Stomach (tissue), 4 donors: ENCODE measurements around the gene TP53I13.

Source experiments
- EP300 ChIP-seq: sonication (generic); formaldehyde crosslinking; IDR thresholded peaks from one replicate; pipeline ENCODE4 v1.6.1; 2017; ENCODE audit warnings: antibody characterized with exemption
- POLR2A ChIP-seq, 4 donors: fragments of 450-650 bp; IDR thresholded peaks; one replicate each; pipeline ENCODE4 v1.6.1; 2016; ENCODE audit warnings: antibody characterized with exemption in 4 of 4, control low read depth in 2 of 4, mild to moderate bottlenecking in 1 of 4, moderate library complexity in 1 of 4
- POLR2AphosphoS5 ChIP-seq, 3 donors: sonication (generic); formaldehyde crosslinking; IDR thresholded peaks; one replicate each; pipeline ENCODE4 v1.6.1; 2016; ENCODE audit warnings: antibody characterized with exemption in 3 of 3
- TF ChIP-seq, protein P1 (sequence below), 7 experiments: fragments of 450-650 bp in 4 of 7; fragments of 200-600 bp in 3 of 7; sonication (generic) in 3 of 7; IDR thresholded peaks; one replicate each; pipeline ENCODE4 v1.5.1; 2016 to 2019; ENCODE audit warnings: antibody characterized with exemption in 7 of 7, control low read depth in 2 of 7, mild to moderate bottlenecking in 1 of 7

DNA sequence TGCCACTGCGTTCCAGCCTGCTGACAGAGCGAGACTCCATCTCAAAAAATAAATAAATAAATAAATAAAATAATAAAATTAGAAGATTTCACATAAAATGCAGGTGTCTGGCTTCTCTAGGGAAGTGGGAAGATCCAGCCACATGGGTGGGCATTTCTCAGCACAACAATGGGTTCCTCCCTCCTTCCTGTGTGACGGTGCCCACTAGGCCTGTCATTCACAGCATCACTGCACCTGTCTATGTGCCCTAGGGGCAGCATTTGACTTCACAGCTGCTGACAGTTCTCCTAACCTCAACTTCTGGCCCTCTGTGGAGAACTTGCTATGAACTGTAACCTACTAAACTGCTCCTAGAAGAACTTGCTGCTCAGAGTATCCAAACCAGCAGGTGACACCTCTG is 4.7 kb upstream of the TP53I13 start:
- TF ChIP-seq, protein P1, sequence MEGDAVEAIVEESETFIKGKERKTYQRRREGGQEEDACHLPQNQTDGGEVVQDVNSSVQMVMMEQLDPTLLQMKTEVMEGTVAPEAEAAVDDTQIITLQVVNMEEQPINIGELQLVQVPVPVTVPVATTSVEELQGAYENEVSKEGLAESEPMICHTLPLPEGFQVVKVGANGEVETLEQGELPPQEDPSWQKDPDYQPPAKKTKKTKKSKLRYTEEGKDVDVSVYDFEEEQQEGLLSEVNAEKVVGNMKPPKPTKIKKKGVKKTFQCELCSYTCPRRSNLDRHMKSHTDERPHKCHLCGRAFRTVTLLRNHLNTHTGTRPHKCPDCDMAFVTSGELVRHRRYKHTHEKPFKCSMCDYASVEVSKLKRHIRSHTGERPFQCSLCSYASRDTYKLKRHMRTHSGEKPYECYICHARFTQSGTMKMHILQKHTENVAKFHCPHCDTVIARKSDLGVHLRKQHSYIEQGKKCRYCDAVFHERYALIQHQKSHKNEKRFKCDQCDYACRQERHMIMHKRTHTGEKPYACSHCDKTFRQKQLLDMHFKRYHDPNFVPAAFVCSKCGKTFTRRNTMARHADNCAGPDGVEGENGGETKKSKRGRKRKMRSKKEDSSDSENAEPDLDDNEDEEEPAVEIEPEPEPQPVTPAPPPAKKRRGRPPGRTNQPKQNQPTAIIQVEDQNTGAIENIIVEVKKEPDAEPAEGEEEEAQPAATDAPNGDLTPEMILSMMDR (IDR thresholded peaks at IDR 0.05), result no peak
- TF ChIP-seq POLR2AphosphoS5 (IDR thresholded peaks at IDR 0.05) (no peak), POLR2A (IDR thresholded peaks at IDR 0.05) (no peak), EP300 (no peak)
